Muscle layer of duodenum (tissue), 2 donors: ENCODE measurements around the gene CNPY1.

Experiments
- H3K27ac ChIP-seq: one replicate; pipeline ENCODE4 v1.7.0; 2013; ENCODE audit warnings: mild to moderate bottlenecking, low read length
- H3K27me3 ChIP-seq: one replicate; pipeline ENCODE4 v1.7.0; 2013; ENCODE audit warnings: low read depth, mild to moderate bottlenecking, control low read depth, low read length
- H3K36me3 ChIP-seq, 2 donors: one replicate each; pipeline ENCODE4 v1.7.0; 2013; ENCODE audit warnings: low read length in 2 of 2, control low read depth in 1 of 2, mild to moderate bottlenecking in 1 of 2; ENCODE audit not compliant: insufficient read depth in 2 of 2, control insufficient read depth in 1 of 2
- H3K4me1 ChIP-seq, 2 donors: one replicate each; pipeline ENCODE4 v1.7.0; 2013; ENCODE audit warnings: low read length in 2 of 2, mild to moderate bottlenecking in 2 of 2, control low read depth in 1 of 2, moderate library complexity in 1 of 2; ENCODE audit not compliant: insufficient read depth in 2 of 2, control insufficient read depth in 1 of 2
- H3K4me3 ChIP-seq, 2 donors: one replicate each; pipeline ENCODE4 v1.7.0; 2013; ENCODE audit warnings: low read length in 2 of 2, low read depth in 1 of 2, mild to moderate bottlenecking in 1 of 2
- H3K9me3 ChIP-seq, 2 donors: one replicate each; pipeline ENCODE4 v1.7.0; 2013; ENCODE audit warnings: low read length in 2 of 2, control low read depth in 1 of 2, mild to moderate bottlenecking in 1 of 2; ENCODE audit not compliant: control insufficient read depth in 1 of 2
- donor health status: healthy.

CNPY1 gene

DNA sequence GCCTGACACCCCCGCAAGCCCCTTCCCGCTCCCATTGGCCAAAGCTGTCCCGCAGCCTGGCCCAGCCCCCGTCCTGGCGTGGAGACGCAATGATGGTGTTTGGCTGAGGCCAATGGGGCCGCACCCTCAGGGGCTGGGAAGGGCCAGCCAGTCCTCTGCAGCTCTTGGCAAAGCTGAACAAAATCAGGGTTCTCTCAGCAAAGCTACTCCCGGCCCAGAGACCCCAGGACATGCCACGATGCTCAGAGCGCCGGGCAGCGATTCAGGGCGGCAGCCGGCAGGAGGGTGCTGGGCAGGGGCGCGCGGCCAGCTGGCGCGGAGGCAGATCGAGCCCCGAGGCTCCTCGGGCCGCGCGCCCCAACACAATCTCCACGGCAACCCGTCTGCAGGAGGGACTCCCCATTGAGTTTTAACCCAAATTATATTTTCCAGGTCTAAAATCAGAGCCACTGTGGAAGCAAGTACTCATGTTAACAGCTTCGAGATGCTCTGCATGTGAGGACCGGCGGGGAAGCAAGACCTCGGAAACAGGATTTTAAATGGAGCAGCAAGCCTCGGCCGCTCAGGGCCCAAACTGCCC is 8.8 kb upstream of the CNPY1 start:
- Histone ChIP-seq H3K27ac (no peak overlapping the region), H3K36me3 (no peaks in the 10 kb centered on the region), H3K27me3 (no peaks in the 10 kb centered on the region), H3K9me3 (peaks cover 0 to 3% of the 10 kb centered on the region in 2 donors), H3K4me3 (no peak overlapping the region), H3K4me1 (no peaks in the 10 kb centered on the region)

DNA sequence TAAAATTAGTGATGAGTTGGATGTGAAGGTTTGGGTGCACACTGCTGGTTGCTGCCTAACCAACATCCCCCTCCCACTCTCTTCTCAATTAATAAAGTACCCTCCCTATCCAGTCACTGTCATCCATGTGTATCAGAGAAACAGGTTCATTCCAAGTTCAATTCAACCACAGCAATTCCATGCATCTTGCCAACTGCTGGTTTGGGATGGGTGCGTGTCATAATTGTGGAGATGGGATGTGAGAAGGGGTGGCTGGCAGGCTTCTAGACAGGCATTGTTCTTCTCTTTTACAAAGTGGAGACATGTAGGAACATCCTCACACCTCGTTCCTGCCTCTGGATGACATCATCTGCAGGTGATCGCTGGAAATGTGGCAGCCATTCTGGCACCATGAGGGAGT is 7.5 kb upstream of the CNPY1 start:
- no peak overlapping the region for H3K4me3 ChIP-seq
- peaks cover 0 to 3% of the 10 kb centered on the region in 2 donors for H3K9me3 ChIP-seq
- H3K27ac ChIP-seq: no peak overlapping the region
- no peaks in the 10 kb centered on the region for H3K4me1 ChIP-seq
- H3K27me3 ChIP-seq: no peaks in the 10 kb centered on the region
- H3K36me3 ChIP-seq: no peaks in the 10 kb centered on the region

DNA sequence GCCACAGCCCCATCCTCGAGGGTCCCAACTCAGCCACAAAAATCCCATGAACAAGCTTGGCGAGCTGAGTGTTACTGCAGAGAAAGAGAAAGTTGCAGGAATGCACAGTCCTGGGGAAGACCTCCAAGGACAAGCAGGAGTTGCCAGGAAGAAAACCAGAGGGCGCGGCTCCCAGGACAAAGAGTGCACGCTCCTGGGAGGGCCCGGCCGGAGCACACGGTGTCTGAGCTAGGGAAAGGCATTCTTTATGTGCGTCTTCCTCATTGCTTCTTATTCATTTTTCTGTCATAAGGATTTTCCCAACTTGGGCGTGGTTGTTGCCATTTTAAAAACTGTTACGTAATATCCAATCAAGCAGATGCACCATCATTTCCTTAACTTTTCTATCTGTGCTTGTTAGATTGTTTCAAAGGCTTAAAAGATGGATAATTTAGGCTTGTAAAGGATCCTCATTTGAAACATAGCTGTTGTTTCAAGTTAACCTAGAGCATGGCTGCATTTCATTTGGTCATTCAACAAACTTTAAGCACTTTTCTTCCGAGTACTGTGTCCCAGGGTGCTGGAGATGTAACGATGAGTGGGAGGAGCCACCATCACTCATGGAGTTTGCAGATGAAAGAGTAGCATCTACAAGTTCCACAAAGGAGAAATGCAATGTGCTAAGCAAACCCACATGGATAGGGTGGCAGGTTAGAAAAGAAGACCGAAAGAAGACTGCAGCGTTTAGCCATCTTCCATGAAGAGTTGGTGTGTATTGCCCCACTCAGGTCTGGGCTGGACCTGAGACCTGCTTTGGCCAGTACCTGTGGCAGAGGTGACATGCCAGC is 5.6 kb upstream of the CNPY1 start:
- Histone ChIP-seq H3K4me3 (no peak overlapping the region), H3K4me1 (no peaks in the 10 kb centered on the region), H3K27ac (no peak overlapping the region), H3K36me3 (no peaks in the 10 kb centered on the region), H3K9me3 (peaks cover 0 to 3% of the 10 kb centered on the region in 2 donors), H3K27me3 (no peaks in the 10 kb centered on the region)

DNA sequence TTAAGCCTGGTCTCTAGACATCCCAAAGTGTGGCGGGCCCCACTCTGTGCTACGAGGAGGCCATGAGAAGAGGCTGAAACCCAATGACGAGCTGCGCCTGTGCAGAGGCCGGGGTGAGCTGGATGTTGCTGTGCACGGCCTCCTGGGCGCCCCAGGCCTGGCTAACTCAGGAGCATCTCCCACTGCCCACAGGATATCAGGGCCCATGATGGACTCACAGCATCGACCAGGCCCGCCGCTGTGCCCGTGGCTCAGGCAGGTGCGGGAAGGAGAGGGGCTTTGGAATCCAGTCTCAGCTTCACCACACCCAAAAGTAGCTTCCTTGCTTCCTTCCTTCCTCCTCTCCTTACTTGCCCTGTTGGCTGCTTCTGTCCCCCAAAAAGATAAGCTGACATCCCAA is 4.6 kb upstream of the CNPY1 start:
- H3K9me3 ChIP-seq: peaks cover 0 to 3% of the 10 kb centered on the region in 2 donors
- H3K27me3 ChIP-seq: no peaks in the 10 kb centered on the region
- H3K4me1 ChIP-seq: no peaks in the 10 kb centered on the region
- no peak overlapping the region for H3K4me3 ChIP-seq
- H3K27ac ChIP-seq: no peak overlapping the region
- no peaks in the 10 kb centered on the region for H3K36me3 ChIP-seq

DNA sequence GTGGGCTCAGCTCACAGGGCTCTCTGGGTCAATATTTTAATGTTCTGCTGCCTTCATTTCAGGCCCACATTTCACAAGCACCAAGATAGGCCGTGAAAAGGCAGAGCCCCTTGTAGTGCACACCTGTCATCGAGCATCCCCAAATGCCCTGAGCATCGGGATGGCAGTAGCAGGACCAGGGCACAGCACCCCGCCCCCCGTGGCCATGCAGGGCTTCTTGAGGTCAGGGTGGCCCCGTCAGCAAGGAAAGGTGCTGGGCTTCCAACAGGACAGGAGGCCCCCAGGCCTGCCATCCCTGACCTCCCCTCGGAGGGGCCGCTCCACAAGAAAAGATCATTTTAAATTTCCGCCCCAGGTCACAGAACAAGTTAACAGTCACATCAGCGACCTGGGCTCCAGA is 2.9 kb upstream of the CNPY1 start:
- H3K27ac ChIP-seq: no peak overlapping the region
- H3K36me3 ChIP-seq: no peaks in the 10 kb centered on the region
- no peaks in the 10 kb centered on the region for H3K27me3 ChIP-seq
- H3K4me1 ChIP-seq: no peaks in the 10 kb centered on the region
- H3K4me3 ChIP-seq: no peak overlapping the region
- H3K9me3 ChIP-seq: peaks cover 0 to 3% of the 10 kb centered on the region in 2 donors

DNA sequence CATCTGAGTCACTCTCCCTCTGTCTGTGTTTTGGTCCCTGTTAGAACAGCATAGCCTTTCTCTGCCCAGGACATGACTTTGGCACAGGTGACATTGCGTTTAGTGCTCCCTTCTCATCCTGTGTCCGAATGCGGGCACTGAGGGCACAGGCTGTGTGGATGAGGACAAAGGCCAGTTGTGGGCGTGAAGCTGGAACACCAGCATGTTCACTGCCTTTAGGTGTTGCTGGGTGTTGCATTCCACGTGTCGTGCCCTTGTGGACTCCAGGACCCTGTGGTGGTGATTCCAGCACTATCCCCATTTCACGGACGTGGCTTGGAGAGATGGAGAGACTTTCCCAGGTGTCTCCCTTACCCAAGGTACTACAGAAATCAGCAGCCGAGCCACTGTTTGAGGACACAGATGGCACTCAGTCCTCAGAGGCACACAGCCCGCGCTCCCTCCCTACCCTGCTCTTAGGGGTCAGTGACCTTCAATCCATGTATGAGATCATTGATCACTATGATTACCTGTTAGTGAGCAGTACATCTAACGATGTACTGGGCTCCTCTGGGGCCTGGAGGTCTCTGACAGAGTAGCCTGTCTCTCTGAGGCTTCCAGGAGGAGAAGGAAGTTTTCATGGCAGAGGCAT is 917 bp upstream of the CNPY1 start:
- Histone ChIP-seq H3K27me3 (no peaks in the 10 kb centered on the region), H3K4me3 (no peak overlapping the region), H3K4me1 (no peaks in the 10 kb centered on the region), H3K27ac (no peak overlapping the region), H3K9me3 (no peaks in the 10 kb centered on the region), H3K36me3 (no peaks in the 10 kb centered on the region)

DNA sequence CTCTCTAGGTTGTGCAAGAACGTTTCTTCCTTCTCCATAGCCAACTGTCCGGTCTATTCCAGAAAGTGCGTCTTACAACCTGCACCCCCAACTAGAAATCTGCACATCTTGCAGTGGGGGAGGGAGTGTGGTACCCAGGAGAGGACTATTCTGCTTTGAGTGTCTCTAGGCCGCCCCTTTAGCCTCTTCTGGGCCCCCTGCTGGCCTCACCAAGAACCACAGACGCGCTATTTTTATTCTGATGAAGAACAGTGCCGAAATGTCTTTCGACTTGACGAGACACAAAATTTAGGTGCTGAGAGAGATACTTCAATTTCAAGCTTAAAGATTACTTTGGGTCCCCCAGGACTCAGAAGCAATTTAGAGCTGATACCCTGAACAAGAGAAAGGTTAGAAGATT is 1.0 kb downstream of the CNPY1 start:
- no peak overlapping the region for H3K4me3 ChIP-seq
- no peaks in the 10 kb centered on the region for H3K9me3 ChIP-seq
- no peaks in the 10 kb centered on the region for H3K36me3 ChIP-seq
- H3K4me1 ChIP-seq: no peaks in the 10 kb centered on the region
- no peaks in the 10 kb centered on the region for H3K27me3 ChIP-seq
- H3K27ac ChIP-seq: no peak overlapping the region

DNA sequence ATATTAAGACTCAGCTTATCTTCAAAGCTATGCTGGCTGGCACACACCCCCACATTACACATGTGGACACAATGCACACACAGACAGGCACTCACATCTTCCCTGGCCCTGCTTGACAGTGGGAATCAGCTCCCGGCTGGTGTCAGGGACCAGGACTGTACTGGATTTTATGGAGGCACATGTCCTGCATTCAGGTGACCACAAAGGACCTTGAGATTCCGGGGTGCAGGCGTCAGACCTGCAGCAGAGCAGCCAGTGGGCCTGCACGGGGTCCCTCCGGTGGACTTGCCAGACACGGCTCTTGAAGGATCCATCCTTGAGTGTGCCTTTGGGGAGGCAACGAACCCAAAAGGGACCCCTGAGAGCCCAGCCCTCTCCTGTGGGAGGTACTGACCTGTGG is 1.9 kb downstream of the CNPY1 start:
- Histone ChIP-seq H3K36me3 (no peaks in the 10 kb centered on the region), H3K9me3 (no peaks in the 10 kb centered on the region), H3K4me1 (no peaks in the 10 kb centered on the region), H3K27me3 (no peaks in the 10 kb centered on the region), H3K27ac (no peak overlapping the region), H3K4me3 (no peak overlapping the region)

DNA sequence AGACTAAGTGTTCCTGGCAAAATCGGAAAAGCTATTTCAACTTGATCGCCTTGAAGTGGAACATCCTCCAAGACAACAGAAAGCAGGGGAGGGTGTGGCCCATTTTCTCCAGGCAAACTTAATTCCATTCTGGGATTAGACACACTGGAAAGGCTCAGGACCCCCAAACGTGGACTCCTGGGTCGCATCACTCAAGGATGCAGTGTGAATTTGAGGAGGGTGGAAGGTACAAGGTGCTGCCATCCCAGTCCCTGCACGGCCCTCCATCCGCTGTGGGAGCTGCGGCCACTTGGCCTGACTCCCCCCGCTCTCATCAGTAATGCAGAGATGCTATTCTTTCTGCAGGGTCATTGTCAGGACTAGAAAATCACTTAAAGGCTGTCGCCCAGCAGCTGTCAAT is 2.4 kb downstream of the CNPY1 start:
- no peaks in the 10 kb centered on the region for H3K9me3 ChIP-seq
- H3K36me3 ChIP-seq: no peaks in the 10 kb centered on the region
- H3K27me3 ChIP-seq: no peaks in the 10 kb centered on the region
- no peak overlapping the region for H3K27ac ChIP-seq
- H3K4me1 ChIP-seq: no peaks in the 10 kb centered on the region
- no peak overlapping the region for H3K4me3 ChIP-seq

DNA sequence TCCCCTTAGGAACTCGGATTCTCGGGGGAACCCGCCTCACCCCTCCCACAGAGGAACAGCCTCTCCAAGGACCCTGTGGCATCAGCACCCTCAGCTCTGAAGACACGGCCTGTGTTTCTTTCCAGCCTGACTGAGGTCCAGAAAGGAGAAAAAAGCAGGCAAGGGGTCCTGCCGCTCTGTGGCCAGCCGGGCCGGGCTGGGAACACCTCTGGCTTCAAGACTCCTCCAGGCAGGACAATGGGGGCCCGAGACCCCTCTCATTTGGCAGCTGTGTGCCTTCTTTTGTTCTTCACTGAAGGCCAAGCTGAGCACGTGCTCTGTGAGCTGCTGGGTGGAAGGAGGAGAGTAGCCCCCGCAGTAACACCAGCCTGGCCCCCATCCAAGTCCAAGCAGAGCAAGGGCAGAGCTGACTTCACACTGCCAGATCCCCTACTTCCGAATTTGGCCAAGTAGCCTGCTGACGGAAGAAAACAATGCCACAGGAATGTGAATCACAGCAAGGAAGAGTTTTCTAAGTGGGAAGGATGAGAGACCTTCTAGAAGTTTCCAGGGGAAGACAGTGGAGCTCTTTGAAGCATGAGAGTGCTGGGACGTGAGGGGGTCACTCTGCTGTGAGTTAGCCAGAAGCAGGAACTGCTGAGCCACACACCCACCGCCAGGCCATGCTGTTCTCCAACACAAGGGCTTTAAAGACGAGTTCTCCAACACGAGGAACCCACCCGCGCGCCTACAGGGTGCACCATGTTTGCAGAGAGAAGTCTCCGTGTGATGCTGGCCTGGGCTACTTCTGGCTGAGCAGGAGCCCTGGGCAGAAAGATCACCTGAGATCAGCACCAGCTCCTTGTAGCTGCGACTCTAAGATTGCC is 3.1 kb downstream of the CNPY1 start:
- no peak overlapping the region for H3K27ac ChIP-seq
- no peaks in the 10 kb centered on the region for H3K27me3 ChIP-seq

More for the DNA sequence above, 3.1 kb downstream of the CNPY1 start:
- no peaks in the 10 kb centered on the region for H3K9me3 ChIP-seq
- no peak overlapping the region for H3K4me3 ChIP-seq
- H3K4me1 ChIP-seq: no peaks in the 10 kb centered on the region
- no peaks in the 10 kb centered on the region for H3K36me3 ChIP-seq
